HFFc6 (cell line): ENCODE data around the gene SCARB2. TPM values are rescaled to one million over a fixed set of nuclear protein-coding genes. Genes with fewer than 3 reads are reported as not detected.

Source experiments
- DNase-seq: peaks from one replicate; pipeline ENCODE4 v3.0.0-alpha.2; 2018
- H3K27ac Mint-ChIP-seq: 2 replicates; pipeline ENCODE4 v1.8.0; 2020; ENCODE audit warnings: mild to moderate bottlenecking, mixed read lengths
- H3K27me3 Mint-ChIP-seq: 2 replicates; pipeline ENCODE4 v1.8.0; 2021; ENCODE audit warnings: mild to moderate bottlenecking, moderate library complexity, mixed read lengths; ENCODE audit not compliant: insufficient read depth
- H3K36me3 Mint-ChIP-seq: 2 replicates; pipeline ENCODE4 v1.8.0; 2021; ENCODE audit warnings: low read depth, mixed read lengths
- H3K4me1 Mint-ChIP-seq: 2 replicates; pipeline ENCODE4 v1.8.0; 2020; ENCODE audit warnings: low read depth, mixed read lengths
- H3K4me3 Mint-ChIP-seq: 2 replicates; pipeline ENCODE4 v1.8.0; 2020; ENCODE audit warnings: mild to moderate bottlenecking, moderate library complexity, mixed read lengths
- H3K9me3 Mint-ChIP-seq: 2 replicates; pipeline ENCODE4 v1.8.0; 2020; ENCODE audit warnings: mild to moderate bottlenecking, mixed read lengths
- total RNA-seq, 6 experiments: library from RNA; stranded (reverse); fragmentation: NEBNext Ultra II Directional; extraction: Animal tissue kit (Norgen Biotek cat#: 25700); gene quantifications; 2 replicates in 1 of 6; 3 replicates in 5 of 6; pipeline ENCODE4 v1.2.3, GENCODE V29; 2021
- TF ChIP-seq, protein P1 (sequence below): fragments of 200-600 bp; sonication (generic); IDR thresholded peaks from 2 replicates; pipeline ENCODE4 v1.5.0; 2021; ENCODE audit warnings: antibody characterized with exemption, mild to moderate bottlenecking

The SCARB2 gene
- total RNA-seq, 6 experiments from 2014 or later = 126 to 145 (median 138) TPM

DNA sequence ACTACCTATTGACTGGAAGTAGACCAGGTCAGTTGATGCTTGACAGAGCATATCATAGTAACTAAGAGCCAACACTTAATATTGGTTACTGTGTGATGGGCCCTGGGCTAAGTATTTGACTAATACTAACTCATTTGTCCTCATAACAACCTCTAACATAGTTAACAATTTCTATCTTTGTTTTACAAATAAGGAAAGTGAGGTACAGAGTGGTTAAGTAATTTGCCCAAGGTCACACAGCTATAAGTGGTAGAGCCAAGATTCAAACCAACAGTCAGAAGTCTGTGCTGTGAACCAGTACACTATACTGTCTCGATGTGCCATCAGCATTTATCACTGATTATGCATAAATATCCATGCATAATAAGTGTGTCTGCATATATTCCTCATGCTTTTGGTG lies 38.3 kb downstream of the SCARB2 start:
- no peaks in the 10 kb centered on the region for H3K9me3 Mint-ChIP-seq
- TF ChIP-seq, protein P1, sequence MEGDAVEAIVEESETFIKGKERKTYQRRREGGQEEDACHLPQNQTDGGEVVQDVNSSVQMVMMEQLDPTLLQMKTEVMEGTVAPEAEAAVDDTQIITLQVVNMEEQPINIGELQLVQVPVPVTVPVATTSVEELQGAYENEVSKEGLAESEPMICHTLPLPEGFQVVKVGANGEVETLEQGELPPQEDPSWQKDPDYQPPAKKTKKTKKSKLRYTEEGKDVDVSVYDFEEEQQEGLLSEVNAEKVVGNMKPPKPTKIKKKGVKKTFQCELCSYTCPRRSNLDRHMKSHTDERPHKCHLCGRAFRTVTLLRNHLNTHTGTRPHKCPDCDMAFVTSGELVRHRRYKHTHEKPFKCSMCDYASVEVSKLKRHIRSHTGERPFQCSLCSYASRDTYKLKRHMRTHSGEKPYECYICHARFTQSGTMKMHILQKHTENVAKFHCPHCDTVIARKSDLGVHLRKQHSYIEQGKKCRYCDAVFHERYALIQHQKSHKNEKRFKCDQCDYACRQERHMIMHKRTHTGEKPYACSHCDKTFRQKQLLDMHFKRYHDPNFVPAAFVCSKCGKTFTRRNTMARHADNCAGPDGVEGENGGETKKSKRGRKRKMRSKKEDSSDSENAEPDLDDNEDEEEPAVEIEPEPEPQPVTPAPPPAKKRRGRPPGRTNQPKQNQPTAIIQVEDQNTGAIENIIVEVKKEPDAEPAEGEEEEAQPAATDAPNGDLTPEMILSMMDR = no peak

DNA sequence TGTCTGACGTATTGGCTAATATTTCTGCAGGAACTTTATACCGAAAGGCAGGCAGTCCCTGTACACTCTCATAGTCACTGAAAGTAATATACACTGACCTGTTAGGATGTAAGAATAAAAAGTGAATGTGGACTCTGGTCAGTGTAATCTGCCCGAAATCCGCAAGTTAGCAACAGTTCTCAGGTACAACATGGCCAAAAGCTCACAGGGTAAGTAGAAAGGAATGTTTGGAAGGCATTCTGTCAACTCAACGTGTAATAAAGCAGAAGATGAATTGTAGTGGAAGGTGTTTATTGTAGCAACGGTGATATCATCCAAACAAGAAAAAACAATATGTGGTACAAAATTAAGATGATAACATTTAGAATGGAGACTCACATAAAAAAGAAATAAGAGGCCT lies 39.4 kb downstream of the SCARB2 start:
- Mint-ChIP-seq H3K9me3 (no peaks in the 10 kb centered on the region), H3K27ac (no peak overlapping the region), H3K27me3 (no peaks in the 10 kb centered on the region), H3K4me1 (no peaks in the 10 kb centered on the region), H3K4me3 (no peak overlapping the region), H3K36me3 (peaks cover 13% of the 10 kb centered on the region; the same call in 1 of the 2 replicates)
- TF ChIP-seq, protein P1 = no peak
- DNase-seq = no peak

More for the DNA sequence above, 38.3 kb downstream of the SCARB2 start:
- no peaks in the 10 kb centered on the region for H3K27me3 Mint-ChIP-seq
- peaks cover 5% of the 10 kb centered on the region; the same call in 1 of the 2 replicates for H3K4me1 Mint-ChIP-seq
- no peak for DNase-seq
- H3K36me3 Mint-ChIP-seq = peaks cover 13% of the 10 kb centered on the region; the same call in 1 of the 2 replicates
- no peak overlapping the region for H3K4me3 Mint-ChIP-seq
- no peak overlapping the region for H3K27ac Mint-ChIP-seq

DNA sequence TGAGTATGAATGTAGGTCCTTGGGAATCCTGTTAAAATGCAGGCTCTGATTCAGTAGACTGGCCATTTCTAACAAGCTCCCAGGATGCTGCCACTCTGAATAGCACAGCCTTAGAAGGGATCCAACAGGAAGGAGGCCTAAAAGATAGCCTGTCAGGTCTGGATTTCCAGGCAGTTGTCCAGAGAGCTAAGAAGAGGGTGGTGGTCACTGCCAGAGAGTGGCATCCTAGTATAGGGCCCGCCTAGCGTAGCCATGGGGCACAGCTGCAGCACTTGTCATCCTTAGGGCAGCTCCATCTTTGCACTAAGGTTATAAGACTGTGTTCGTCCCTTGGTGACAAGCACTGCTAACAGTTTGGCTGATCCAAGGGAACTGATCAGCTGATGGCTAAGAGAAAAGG lies 44.9 kb downstream of the SCARB2 start:
- Mint-ChIP-seq H3K36me3 (peaks cover 19% of the 10 kb centered on the region), H3K27me3 (no peaks in the 10 kb centered on the region)

DNA sequence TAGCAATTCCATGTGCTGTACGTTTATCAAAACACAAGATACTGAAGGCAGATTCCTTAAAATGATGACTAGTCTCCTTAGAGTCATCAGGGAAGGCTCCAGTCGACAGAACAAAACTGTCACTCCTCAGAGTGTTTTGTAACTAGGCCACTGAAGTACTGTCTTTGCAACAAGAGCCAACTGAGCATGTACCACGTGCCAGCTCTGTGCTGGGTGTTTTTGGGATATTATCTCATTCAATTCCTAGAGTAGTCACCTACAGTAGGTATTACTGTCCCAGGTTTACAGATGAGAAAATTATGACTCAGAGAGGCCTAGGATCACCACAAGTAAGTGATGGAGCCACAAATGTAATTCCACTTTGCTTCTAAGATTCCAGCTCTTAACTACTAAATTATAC lies 47.1 kb downstream of the SCARB2 start:
- H3K4me3 Mint-ChIP-seq = no peak overlapping the region
- TF ChIP-seq, protein P1 = no peak
- no peaks in the 10 kb centered on the region for H3K4me1 Mint-ChIP-seq
- no peak overlapping the region for H3K27ac Mint-ChIP-seq
- no peaks in the 10 kb centered on the region for H3K27me3 Mint-ChIP-seq
- peaks cover 30% of the 10 kb centered on the region for H3K36me3 Mint-ChIP-seq
- no peak for DNase-seq
- no peaks in the 10 kb centered on the region for H3K9me3 Mint-ChIP-seq

More for the DNA sequence above, 44.9 kb downstream of the SCARB2 start:
- no peak overlapping the region for H3K4me3 Mint-ChIP-seq
- no peaks in the 10 kb centered on the region for H3K9me3 Mint-ChIP-seq
- no peak overlapping the region for H3K27ac Mint-ChIP-seq
- DNase-seq = no peak
- H3K4me1 Mint-ChIP-seq = no peaks in the 10 kb centered on the region
- TF ChIP-seq, protein P1 = no peak

DNA sequence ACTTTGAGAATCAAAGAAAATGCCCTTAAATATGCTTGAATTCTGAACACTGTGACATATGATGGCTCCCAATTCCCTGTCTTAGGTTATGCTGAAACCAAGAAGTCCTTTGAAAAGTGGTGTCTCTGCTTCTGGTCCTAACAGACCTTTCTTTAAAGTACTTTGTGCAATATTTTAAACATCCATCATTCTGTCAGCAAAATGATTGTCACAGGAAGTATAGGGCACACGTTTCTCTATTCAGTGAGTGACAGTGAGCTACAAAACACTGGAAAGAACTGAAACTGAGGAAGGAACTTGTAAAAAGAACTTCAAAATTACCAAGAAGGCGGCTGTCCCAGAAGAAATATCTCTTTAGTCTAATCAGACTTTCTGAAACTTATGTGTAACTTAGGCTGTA lies 53.3 kb downstream of the SCARB2 start:
- Mint-ChIP-seq H3K4me3 (no peak overlapping the region), H3K9me3 (no peaks in the 10 kb centered on the region), H3K27me3 (no peaks in the 10 kb centered on the region), H3K4me1 (no peaks in the 10 kb centered on the region), H3K27ac (no peak overlapping the region), H3K36me3 (peaks cover 39% of the 10 kb centered on the region)
- TF ChIP-seq, protein P1 = no peak
- DNase-seq = no peak

DNA sequence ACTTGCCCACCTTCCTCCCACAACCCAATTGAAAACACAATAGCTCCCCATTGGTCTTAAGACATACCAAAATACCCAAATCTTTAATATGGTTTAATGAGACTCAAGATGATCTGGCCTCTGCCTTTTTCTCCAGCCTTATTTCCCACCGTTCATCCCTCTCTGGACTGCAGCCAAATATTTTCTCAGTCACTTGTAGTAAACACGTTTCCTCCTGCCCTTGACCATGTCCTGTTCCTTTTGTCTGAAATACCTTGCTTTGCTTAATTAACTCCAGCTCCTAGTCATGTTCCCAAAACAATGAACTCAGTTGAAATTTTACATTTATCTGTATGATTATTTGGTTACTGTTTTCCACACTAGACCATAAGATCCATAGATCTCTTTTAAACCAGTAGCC lies 57.0 kb downstream of the SCARB2 start:
- Mint-ChIP-seq H3K27ac (no peak overlapping the region), H3K9me3 (peaks cover 4% of the 10 kb centered on the region; the same call in 1 of the 2 replicates), H3K4me3 (no peak overlapping the region), H3K27me3 (no peaks in the 10 kb centered on the region), H3K4me1 (no peaks in the 10 kb centered on the region), H3K36me3 (peaks cover 30% of the 10 kb centered on the region)
- TF ChIP-seq, protein P1 = no peak
- no peak for DNase-seq
